ENCODE results near the gene CCT5.

CCT5 gene

GRCh38 chr5:10253390-10253789, 3.3 kb downstream of the CCT5 start:
- no peak for TF ChIP-seq CTCF (IDR thresholded peaks at IDR 0.05; ENCODE audit: low read depth, low read length, missing control alignments)
- DNase-seq (ENCODE audit: extremely low read depth, low read depth) = no peak
- peak overlapping the region; percentile 100 for H3K4me3 ChIP-seq (replicated peaks; ENCODE audit: low read depth, low read length)

- H3K4me3 ChIP-seq (replicated peaks; ENCODE audit: low read depth, low read length) = no peak overlapping the region
- no peak for TF ChIP-seq CTCF (IDR thresholded peaks at IDR 0.05; ENCODE audit: low read depth, low read length, missing control alignments)
- DNase-seq (ENCODE audit: extremely low read depth, low read depth) = no peak
Observed at GRCh38 chr5:10254686-10255085, 4.6 kb downstream of the CCT5 start.

GRCh38 chr5:10257870-10258269, 7.8 kb downstream of the CCT5 start:
- DNase-seq (ENCODE audit: extremely low read depth, low read depth) = no peak
- no peak for TF ChIP-seq CTCF (IDR thresholded peaks at IDR 0.05; ENCODE audit: low read depth, low read length, missing control alignments)
- no peak overlapping the region for H3K4me3 ChIP-seq (replicated peaks; ENCODE audit: low read depth, low read length)

GRCh38 chr5:10259899-10260298, 9.8 kb downstream of the CCT5 start:
- no peak for DNase-seq (ENCODE audit: extremely low read depth, low read depth)
- no peak for TF ChIP-seq CTCF (IDR thresholded peaks at IDR 0.05; ENCODE audit: low read depth, low read length, missing control alignments)
- H3K4me3 ChIP-seq (replicated peaks; ENCODE audit: low read depth, low read length) = no peak overlapping the region

GRCh38 chr5:10261065-10261464, 11.0 kb downstream of the CCT5 start:
- no peak for TF ChIP-seq CTCF (IDR thresholded peaks at IDR 0.05; ENCODE audit: low read depth, low read length, missing control alignments)
- no peak for DNase-seq (ENCODE audit: extremely low read depth, low read depth)
- H3K4me3 ChIP-seq (replicated peaks; ENCODE audit: low read depth, low read length) = no peak overlapping the region

GRCh38 chr5:10262121-10262774, 12.2 kb downstream of the CCT5 start:
- H3K4me3 ChIP-seq (replicated peaks; ENCODE audit: low read depth, low read length) = no peak overlapping the region
- no peak for TF ChIP-seq CTCF (IDR thresholded peaks at IDR 0.05; ENCODE audit: low read depth, low read length, missing control alignments)
- DNase-seq (ENCODE audit: extremely low read depth, low read depth) = no peak

GRCh38 chr5:10262995-10263394, 12.9 kb downstream of the CCT5 start:
- no peak overlapping the region for H3K4me3 ChIP-seq (replicated peaks; ENCODE audit: low read depth, low read length)
- DNase-seq (ENCODE audit: extremely low read depth, low read depth) = no peak
- TF ChIP-seq CTCF (IDR thresholded peaks at IDR 0.05; ENCODE audit: low read depth, low read length, missing control alignments) = no peak
